ENCODE measurements around the gene CABLES1.

- TF ChIP-seq CTCF (IDR thresholded peaks at IDR 0.05) = no peak
- TF ChIP-seq POLR2AphosphoS5 (IDR thresholded peaks at IDR 0.05; ENCODE audit: low read depth, low read length) = no peak
- TF ChIP-seq SIN3A (IDR thresholded peaks at IDR 0.05; ENCODE audit: borderline replicate concordance, insufficient read depth, low read depth, low read length) = no peak
- peak; percentile 75 for TF ChIP-seq TCF7L2 (IDR thresholded peaks at IDR 0.05; ENCODE audit: low read depth, low read length)
- TF ChIP-seq REST (IDR thresholded peaks at IDR 0.05; ENCODE audit: insufficient read depth in 1 of 2, low read depth in 2 of 2, low read length in 1 of 2) = no peak
Observed at GRCh38 chr18:23141104-23141999, 6.1 kb downstream of the CABLES1 start.

Data from Panc1 (cell line).